ENCODE results near the gene CFAP221.

DNA sequence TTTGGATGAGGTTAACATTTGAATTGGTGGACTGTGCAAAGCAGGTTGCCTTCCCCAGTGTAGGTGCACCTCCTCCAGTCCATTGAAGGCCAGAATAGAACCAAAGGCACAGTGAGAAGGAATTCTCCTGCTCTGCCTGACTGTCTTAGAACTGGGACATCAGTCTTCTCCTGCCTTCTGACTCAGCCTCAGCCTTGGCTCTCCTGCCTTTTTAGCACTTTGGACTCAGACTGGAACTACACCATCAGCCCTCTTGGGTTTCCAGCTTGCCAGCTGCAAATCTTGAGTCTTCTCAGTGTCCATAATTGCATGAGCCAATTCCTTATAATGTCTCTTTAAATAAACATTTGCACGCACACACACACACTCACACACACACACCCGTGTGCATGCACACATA is 126.8 kb downstream of the CFAP221 start:
- TF ChIP-seq CTCF (conservative IDR thresholded peaks at IDR 0.05; ENCODE audit: low read length) = no peak
- no peak for TF ChIP-seq EZH2phosphoT487 (IDR thresholded peaks at IDR 0.05; ENCODE audit: borderline replicate concordance, low read depth, low read length)
